Measurements from ENCODE around the gene UGT1A10. TPM values are rescaled to one million over a fixed set of nuclear protein-coding genes. Genes with fewer than 3 reads are reported as not detected.

The UGT1A10 gene
- total and polyA plus RNA-seq, 10 of the 15 experiments (the other 5 are each of a cell fraction or from before 2014, with no cell fraction given) = not detected

GRCh38 chr2:233658610-233659009 is 22.4 kb downstream of the UGT1A10 start:
- no peaks in the 10 kb centered on the region for H3K4me1 ChIP-seq (ENCODE audit: control insufficient read depth, insufficient read depth, low read length)
- intact Hi-C loops (cut with micrococcal nuclease; ENCODE audit: unreplicated experiment) (no loop called here), in situ Hi-C loops (cut with MboI) (no loop called here)
- no peak overlapping the region for H3K9ac ChIP-seq (ENCODE audit: control insufficient read depth, insufficient read depth, low read length)
- BruUV-seq (replicated peaks) = no TSS peak
- CTCF ChIA-PET = no interaction called here
- H4K20me1 ChIP-seq (ENCODE audit: control insufficient read depth, insufficient read depth) = no peaks in the 10 kb centered on the region
- DNase-seq (ENCODE audit: low read depth, low spot score) (no peak), ATAC-seq (no peak), FAIRE-seq (no peak)
- H3K9me3 ChIP-seq (replicated peaks; ENCODE audit: control insufficient read depth, insufficient read depth, low read length) = peaks cover 2% of the 10 kb centered on the region; the same call in 1 of the 3 replicates
- H3K27ac ChIP-seq (ENCODE audit: control insufficient read depth, insufficient read depth) = no peak overlapping the region
- POLR2A ChIA-PET = no interaction called here
- no peak overlapping the region for H3K4me2 ChIP-seq (ENCODE audit: control insufficient read depth, insufficient read depth)
- no peaks in the 10 kb centered on the region for H3K27me3 ChIP-seq (replicated peaks in 1 of 2; ENCODE audit: control insufficient read depth in 2 of 2, insufficient read depth in 2 of 2, low read length in 1 of 2)
- H3K4me3 ChIP-seq = no peak overlapping the region
- no peaks in the 10 kb centered on the region for H3K79me2 ChIP-seq (ENCODE audit: control insufficient read depth, insufficient read depth, low read length)
- H2AFZ ChIP-seq (ENCODE audit: control insufficient read depth, low read depth, low read length) = no peak overlapping the region
- SMC1A ChIA-PET (ENCODE audit: uncharacterized antibody, unreplicated experiment) = no interaction called here
- TF ChIP-seq USF2 (IDR thresholded peaks at IDR 0.05; ENCODE audit: borderline replicate concordance, low read depth, low read length) (no peak), ATF3 (IDR thresholded peaks at IDR 0.05; ENCODE audit: borderline replicate concordance, extremely low read depth, low read depth, low read length) (no peak), RBBP5 (conservative IDR thresholded peaks at IDR 0.05) (no peak)
- no peaks in the 10 kb centered on the region for H3K36me3 ChIP-seq (ENCODE audit: control insufficient read depth in 2 of 2, insufficient read depth in 2 of 2, low read length in 1 of 2)
- RAD21 ChIA-PET (ENCODE audit: unreplicated experiment) = no interaction called here

- H3K4me3 ChIP-seq = no peak overlapping the region
- H3K9me3 ChIP-seq (replicated peaks; ENCODE audit: control insufficient read depth, insufficient read depth, low read length) = no peaks in the 10 kb centered on the region
- no peaks in the 10 kb centered on the region for H3K27me3 ChIP-seq (replicated peaks in 1 of 2; ENCODE audit: control insufficient read depth in 2 of 2, insufficient read depth in 2 of 2, low read length in 1 of 2)
- no peak overlapping the region for H3K27ac ChIP-seq (ENCODE audit: control insufficient read depth, insufficient read depth)
- RAD21 ChIA-PET (ENCODE audit: unreplicated experiment) = no interaction called here
- no peak for FAIRE-seq
- H2AFZ ChIP-seq (ENCODE audit: control insufficient read depth, low read depth, low read length) = no peak overlapping the region
- no peak overlapping the region for H3K4me2 ChIP-seq (ENCODE audit: control insufficient read depth, insufficient read depth)
- DNase-seq (ENCODE audit: low read depth, low spot score) = no peak
- SMC1A ChIA-PET (ENCODE audit: uncharacterized antibody, unreplicated experiment) = interaction anchor here (0.6 kb wide), 1 partner anchor 36 kb away, joined by 3 read pairs; no protein-coding TSS in a partner anchor
- 0% methylated on average over 1 of the region's 1 CpG for WGBS (ENCODE audit: insufficient coverage, insufficient replicate concordance, low lambda C conversion rate, missing lambda C conversion rate)
- H3K9ac ChIP-seq (ENCODE audit: control insufficient read depth, insufficient read depth, low read length) = no peak overlapping the region
- no peaks in the 10 kb centered on the region for H3K36me3 ChIP-seq (ENCODE audit: control insufficient read depth in 2 of 2, insufficient read depth in 2 of 2, low read length in 1 of 2)
- in situ Hi-C loops (cut with MboI) = no loop called here
- POLR2A ChIA-PET = no interaction called here
- ATAC-seq = no peak
- no peak for TF ChIP-seq ZNF384 (IDR thresholded peaks at IDR 0.05; ENCODE audit: borderline replicate concordance, low read depth, low read length)
- TF ChIP-seq E2F4 (IDR thresholded peaks at IDR 0.05; ENCODE audit: low read depth, low read length) = no peak
- no peak for TF ChIP-seq SREBF2 (IDR thresholded peaks at IDR 0.05; ENCODE audit: low read length)
- no peak for TF ChIP-seq SMAD1 (IDR thresholded peaks at IDR 0.05; ENCODE audit: low read depth, partially characterized antibody)
- no peak for TF ChIP-seq TBL1XR1 (IDR thresholded peaks at IDR 0.05; ENCODE audit: low read depth, low read length)
- H3K79me2 ChIP-seq (ENCODE audit: control insufficient read depth, insufficient read depth, low read length) = no peaks in the 10 kb centered on the region
- CTCF ChIA-PET = no interaction called here
- BruUV-seq (replicated peaks) = no TSS peak
- no peaks in the 10 kb centered on the region for H3K4me1 ChIP-seq (ENCODE audit: control insufficient read depth, insufficient read depth, low read length)
- intact Hi-C loops (cut with micrococcal nuclease; ENCODE audit: unreplicated experiment) = no loop called here
- no peaks in the 10 kb centered on the region for H4K20me1 ChIP-seq (ENCODE audit: control insufficient read depth, insufficient read depth)
These were observed 27.7 kb downstream of the UGT1A10 start for GRCh38 chr2:233663911-233664310.

Data from GM12878 (cell line).